Activated naive CD4-positive, alpha-beta T cell (primary cell): ENCODE results near the gene ALPK3.
"Not testable (repeated sequence)": the region's sequence is repeated elsewhere in the genome, so short reads cannot be mapped to it uniquely, and the experiment has no call there.

Experiments used
- DNase-seq, 4 experiments: peaks; one replicate each; lab custom pipeline; 2025; lab: John Stamatoyannopoulos, UW

ALPK3 gene

DNA sequence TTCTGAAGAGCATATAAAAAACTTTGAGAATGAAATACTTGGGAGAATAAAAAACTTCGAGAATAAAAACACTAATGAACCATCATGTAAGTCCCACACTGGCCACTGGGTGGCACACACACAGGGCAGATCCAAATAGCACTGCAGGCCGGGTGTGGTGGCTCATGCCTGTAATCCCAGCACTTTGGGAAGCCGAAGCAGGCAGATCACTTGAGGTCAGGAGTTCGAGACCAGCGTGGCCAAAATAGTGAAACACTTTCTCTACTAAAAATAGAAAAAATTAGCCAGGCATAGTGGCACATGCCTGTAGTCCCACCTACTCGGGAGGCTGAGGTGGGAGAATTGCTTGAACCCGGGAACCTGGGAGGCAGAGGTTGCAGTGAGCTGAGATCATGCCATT, 28.5 kb downstream of the ALPK3 start:
- DNase-seq: not testable (repeated sequence)

- DNase-seq: no peak
Observed at GRCh38 chr15:84846269-84846668, 29.1 kb downstream of the ALPK3 start.

GRCh38 chr15:84847382-84847781, 30.2 kb downstream of the ALPK3 start:
- no peak for DNase-seq

DNA sequence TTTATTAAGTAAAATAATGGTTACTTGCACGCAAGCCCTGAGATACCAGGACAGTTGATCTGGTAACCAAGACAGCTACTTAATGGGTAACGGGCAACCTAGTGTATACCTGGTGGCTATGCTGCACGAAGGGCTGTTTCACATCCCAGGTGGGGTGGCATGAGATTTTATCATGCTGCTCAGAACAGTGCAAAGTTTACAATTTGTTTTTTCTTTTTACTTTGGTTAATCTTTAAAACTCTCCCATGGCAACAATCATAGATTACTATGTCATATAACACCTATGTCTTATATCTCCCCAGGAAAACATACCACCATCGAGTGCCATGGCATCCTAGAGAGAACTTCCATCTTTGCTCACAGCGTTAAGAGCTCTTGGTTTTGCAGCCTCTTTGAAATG, 35.1 kb downstream of the ALPK3 start:
- no peak for DNase-seq

DNA sequence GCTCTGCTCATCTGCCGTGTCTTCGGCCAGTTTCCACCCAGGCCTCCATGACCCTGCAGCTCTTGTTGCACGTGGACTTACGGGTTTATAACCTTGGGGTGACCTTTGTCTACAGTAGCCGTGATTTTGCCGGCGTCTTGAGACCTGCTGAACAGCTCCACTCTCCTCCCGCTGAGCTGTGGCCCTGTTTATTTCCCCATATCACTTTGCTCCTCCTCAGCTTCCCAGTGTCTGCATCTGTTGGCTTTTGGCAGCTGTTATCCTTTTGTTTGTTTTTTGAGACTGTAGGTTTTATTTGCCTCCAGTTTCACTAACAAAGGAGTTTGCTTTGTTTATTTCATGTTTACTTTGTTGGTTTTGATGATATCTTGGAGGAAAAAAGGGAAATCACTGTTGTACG, 38.0 kb downstream of the ALPK3 start:
- DNase-seq: no peak

GRCh38 chr15:84855765-84856164, 38.6 kb downstream of the ALPK3 start:
- no peak for DNase-seq

GRCh38 chr15:84856731-84857417, 39.7 kb downstream of the ALPK3 start:
- no peak for DNase-seq

GRCh38 chr15:84857418-84858004, 40.4 kb downstream of the ALPK3 start:
- DNase-seq: no peak

DNA sequence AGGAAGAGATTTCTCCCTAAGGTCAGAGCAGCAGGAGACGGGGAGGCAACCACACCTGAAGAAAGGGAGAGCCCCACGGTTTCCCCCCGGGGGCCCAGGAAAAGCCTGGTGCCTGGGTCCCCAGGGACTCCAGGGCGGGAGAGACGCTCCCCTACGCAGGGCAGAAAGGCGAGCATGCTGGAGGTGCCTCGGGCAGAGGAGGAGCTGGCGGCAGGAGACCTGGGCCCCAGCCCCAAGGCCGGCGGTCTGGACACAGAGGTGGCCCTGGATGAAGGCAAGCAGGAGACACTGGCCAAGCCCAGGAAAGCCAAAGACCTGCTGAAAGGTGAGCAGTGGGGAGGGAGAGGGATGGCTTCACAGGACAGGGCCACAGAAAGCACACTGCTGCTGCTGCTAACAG, 41.1 kb downstream of the ALPK3 start:
- DNase-seq: no peak

- DNase-seq: no peak
Observed at GRCh38 chr15:84859144-84859543, 42.0 kb downstream of the ALPK3 start.

DNA sequence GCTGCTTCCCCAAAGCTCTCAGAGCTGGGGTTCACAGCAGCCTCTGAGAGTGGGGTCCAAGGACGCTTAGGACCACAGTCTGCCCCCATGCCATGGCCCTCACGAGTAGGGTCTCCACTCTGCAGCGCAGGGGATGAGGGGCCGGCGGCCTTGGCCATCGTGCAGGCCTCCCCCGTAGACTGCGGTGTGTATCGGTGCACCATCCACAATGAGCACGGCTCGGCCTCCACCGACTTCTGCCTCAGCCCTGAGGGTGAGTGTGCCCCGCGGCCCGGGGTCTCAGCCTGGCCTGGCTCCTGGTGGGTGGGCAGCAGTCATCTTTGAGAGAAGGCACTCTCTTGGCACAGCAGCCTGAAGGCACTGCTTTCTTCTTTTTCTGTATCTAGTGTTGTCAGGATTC, 42.5 kb downstream of the ALPK3 start:
- DNase-seq: no peak

GRCh38 chr15:84861781-84862180, 44.6 kb downstream of the ALPK3 start:
- DNase-seq: no peak

DNA sequence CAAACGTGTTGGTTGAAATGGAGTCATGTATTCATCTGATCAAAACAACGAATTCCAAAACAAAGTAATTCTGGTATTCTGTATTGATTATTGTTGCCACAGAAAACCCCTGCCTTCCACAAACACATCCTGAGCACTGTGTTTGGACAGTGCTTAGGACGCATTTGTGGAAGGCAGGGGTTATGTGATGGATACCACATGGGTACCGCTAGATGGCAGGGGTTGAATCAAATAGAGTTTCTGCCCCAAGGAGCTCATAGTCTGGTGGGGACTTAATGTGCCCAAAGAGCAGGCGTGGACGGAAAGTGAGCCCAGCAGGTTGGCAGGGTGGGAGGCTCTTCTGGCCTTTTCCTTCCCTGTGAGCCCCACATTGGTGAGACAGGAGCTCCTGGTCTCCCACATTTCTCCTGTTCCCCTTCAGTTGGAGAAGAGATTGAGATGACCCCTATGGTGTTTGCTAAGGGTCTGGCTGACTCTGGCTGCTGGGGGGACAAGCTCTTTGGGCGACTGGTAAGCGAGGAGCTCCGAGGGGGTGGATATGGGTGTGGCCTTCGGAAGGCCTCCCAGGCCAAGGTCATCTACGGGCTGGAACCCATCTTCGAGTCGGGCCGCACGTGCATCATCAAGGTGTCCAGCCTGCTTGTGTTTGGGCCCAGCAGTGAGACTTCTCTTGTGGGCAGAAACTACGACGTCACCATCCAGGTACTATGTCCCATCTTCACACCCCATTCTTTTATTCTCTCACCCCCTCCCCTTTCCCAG, 45.2 kb downstream of the ALPK3 start:
- DNase-seq: no peak

DNA sequence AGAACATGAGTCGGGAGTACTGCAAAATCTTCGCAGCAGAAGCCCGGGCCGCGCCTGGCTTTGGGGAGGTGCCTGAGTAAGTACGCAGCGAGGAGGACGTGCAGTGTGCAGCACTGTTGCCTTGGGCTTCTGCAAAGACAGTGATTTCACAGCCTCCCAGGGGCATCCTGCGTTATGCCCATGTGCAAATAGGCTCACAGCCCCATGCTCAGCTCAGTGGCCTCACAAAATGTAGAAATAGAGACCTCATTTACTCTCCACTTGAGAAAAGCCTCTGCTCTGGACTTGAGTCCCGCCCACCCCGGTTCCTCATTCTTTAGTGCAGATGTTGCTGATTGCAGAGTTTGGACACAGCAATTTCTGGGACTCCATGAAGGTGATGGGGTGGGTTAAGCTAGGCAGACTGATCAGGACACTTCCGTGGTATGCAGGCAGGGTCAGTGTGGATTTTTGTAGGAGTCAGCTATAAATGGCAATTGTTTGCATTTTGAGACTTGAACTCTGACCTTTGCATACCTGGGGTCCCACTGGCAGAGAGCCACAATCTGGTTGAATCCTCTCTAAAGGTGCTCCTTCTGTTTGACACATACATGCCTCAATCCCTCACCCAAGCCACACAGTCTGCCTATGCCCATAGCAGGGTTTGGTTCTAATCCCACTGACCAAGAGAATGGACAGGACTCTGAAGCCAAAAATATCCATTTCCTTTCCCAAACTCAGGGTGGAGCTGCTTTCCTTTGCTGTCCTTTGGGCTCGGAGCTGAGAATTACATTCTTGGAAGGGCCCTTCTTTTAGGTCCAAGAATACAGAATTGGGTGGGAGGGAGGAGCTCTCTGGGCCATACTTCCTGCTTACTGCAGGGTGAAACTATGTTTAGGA, 46.6 kb downstream of the ALPK3 start:
- no peak for DNase-seq

- DNase-seq: no peak
Observed at GRCh38 chr15:84864444-84864795, 47.3 kb downstream of the ALPK3 start.

GRCh38 chr15:84865074-84865569, 48.0 kb downstream of the ALPK3 start:
- DNase-seq: no peak

DNA sequence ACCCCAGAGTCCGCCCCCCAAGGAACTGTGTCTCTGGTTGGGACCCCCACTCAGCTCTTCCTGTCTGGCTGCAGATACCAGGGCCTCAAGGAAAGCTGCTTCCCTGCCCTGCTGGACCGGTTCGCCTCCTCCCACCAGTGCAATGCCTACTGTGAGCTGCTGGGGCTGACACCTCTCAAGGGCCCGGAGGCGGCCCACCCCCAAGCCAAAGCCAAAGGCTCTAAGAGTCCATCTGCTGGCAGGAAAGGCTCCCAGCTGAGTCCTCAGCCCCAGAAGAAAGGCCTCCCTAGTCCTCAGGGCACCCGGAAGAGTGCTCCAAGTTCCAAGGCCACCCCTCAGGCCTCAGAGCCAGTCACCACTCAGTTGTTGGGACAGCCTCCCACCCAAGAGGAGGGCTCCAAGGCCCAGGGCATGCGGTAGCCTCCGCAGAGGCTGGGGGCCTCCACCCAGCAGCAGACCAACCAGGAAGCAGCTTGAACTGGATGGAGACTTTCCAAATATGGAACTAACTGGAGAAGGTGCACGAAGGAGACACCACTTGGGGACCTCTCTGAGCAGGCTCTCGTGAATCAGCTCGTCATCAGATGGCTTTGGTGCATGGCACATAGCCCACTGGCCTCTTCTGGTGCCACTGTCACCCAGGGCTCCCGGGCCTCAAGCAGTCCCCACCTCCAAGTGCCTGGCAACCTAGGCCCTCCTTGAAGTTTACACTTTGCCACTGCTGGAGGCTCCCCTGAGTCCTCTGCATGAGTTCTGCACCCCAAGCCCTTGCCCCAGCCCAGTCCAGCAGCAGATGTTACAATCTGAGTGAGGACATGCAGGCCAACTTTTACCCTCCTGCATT, 51.1 kb downstream of the ALPK3 start:
- DNase-seq: no peak

- DNase-seq: no peak
Observed at GRCh38 chr15:84869510-84869909, 52.4 kb downstream of the ALPK3 start.

DNA sequence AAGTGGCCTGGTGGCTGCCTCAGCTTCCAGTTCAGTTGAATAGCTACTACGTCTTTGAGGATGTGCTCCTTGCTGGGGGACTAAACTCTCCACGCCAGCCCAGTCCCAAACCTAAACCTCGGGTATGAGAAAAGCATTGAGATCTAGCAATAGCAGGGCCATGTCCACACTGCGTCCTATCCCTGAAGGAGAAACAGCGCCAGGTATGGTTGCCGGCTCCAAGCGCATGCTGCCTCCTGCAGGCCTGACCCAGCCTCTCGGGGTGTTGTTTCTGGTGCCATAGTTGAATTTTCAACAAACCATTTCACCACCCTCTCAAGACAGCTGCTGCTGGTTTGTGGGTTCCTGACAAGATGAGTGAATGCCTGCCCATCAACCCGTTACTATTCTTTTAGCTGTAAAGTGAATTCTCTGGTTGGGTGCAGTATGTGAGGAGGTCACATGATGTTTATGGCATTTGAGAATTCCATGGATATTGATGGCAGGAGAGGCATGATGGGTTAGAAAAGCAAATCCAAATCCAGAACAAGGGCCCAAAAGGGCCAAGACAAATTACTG, 54.4 kb downstream of the ALPK3 start:
- no peak for DNase-seq

DNA sequence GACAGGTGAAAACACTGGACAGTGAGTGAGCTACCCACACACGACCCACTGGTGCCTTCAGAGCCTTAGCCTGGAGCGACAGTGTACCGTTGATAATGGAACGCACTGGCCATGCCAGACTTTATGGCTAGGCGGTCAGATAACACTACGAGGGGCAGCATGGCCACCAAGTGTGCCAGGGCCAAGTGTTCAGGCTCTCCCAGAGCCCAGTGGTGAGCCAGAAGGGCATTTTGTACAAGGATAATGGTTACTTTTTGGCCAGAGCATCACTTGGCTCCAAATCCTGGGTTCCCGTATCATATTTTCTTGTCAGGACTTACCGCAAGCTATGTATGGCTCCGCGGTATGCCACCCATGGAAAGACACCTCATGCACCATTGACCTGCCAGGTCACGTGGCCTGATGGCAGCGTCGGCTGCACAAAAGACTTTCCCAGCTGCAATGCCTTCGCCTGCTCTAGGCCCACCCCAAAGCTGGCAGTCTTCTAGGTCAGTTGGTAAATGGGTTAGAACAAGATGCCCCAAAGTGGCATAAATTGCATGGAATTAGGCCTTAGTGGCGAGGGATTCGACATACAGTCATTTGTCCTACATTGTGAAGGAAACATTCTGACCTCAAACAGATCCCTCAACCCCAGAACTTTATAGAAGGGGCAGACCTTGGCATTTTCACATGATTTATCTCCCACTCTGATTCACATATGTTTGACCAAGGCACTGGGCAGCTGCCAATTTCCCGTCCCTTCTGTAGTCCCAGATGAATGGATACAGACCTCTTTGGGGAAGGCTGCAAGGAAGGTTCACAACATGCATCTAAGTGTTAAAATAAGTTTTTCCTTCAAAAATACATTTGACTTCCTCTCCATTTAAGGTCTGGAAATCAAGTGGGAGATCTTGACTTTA, 55.1 kb downstream of the ALPK3 start:
- no peak for DNase-seq
